ENCODE results near the gene ERI2. TPM values are rescaled to one million over a fixed set of nuclear protein-coding genes. Genes with fewer than 3 reads are reported as not detected.
A peak's percentile ranks its signal among the peaks of the same experiment; 100 is the strongest.
"Not testable (repeated sequence)": the region's sequence is repeated elsewhere in the genome, so short reads cannot be mapped to it uniquely, and the experiment has no call there.

Gene ERI2
- total RNA-seq, 1 donor from 2014 or later, result 27.8 TPM

GRCh38 chr16:20818929-20819585, 12.8 kb upstream of the ERI2 start:
- DNase-seq, result no peak

GRCh38 chr16:20814784-20815183, 8.5 kb upstream of the ERI2 start:
- DNase-seq, result peak; percentile 3

- no peak for DNase-seq
These were observed 6.2 kb upstream of the ERI2 start for GRCh38 chr16:20812510-20812909.

- DNase-seq, result no peak
These were observed 5.7 kb upstream of the ERI2 start for GRCh38 chr16:20811889-20812439.

GRCh38 chr16:20807862-20808261, 1.6 kb upstream of the ERI2 start:
- DNase-seq, result no peak

- DNase-seq, result not testable (repeated sequence)
These were observed 546 bp downstream of the ERI2 start for GRCh38 chr16:20805684-20806167.

- no peak for DNase-seq
These were observed 2.6 kb downstream of the ERI2 start for GRCh38 chr16:20803561-20804214.

GRCh38 chr16:20803192-20803560, 3.1 kb downstream of the ERI2 start:
- no peak for DNase-seq

GRCh38 chr16:20801278-20801677, 5.0 kb downstream of the ERI2 start:
- no peak for DNase-seq

GRCh38 chr16:20799599-20799998, 6.7 kb downstream of the ERI2 start:
- DNase-seq, result no peak

- no peak for DNase-seq
These were observed 7.9 kb downstream of the ERI2 start for GRCh38 chr16:20798364-20798763.

- DNase-seq, result no peak
These were observed 14.2 kb downstream of the ERI2 start for GRCh38 chr16:20791923-20792612.

GRCh38 chr16:20789130-20789529, 17.1 kb downstream of the ERI2 start:
- no peak for DNase-seq

GRCh38 chr16:20784204-20784603, 22.1 kb downstream of the ERI2 start:
- no peak for DNase-seq

- no peak for DNase-seq
These were observed 23.8 kb downstream of the ERI2 start for GRCh38 chr16:20782470-20782869.

GRCh38 chr16:20781697-20782096, 24.6 kb downstream of the ERI2 start:
- DNase-seq, result no peak

GRCh38 chr16:20774703-20775362, 31.4 kb downstream of the ERI2 start:
- no peak for DNase-seq

GRCh38 chr16:20773679-20774078, 32.6 kb downstream of the ERI2 start:
- no peak for DNase-seq

- DNase-seq, result no peak
These were observed 37.5 kb downstream of the ERI2 start for GRCh38 chr16:20768818-20769217.

GRCh38 chr16:20768121-20768520, 38.2 kb downstream of the ERI2 start:
- no peak for DNase-seq

- no peak for DNase-seq
These were observed 38.7 kb downstream of the ERI2 start for GRCh38 chr16:20767577-20767976.

GRCh38 chr16:20766294-20766693, 40.0 kb downstream of the ERI2 start:
- DNase-seq, result no peak

- no peak for DNase-seq
These were observed 40.5 kb downstream of the ERI2 start for GRCh38 chr16:20765732-20766131.
